A673 (cell line): ENCODE data around the gene TSGA10.

Source experiments
- CTCF ChIP-seq: fragments of 300-800, 200-600 bp; sonication (generic); conservative IDR thresholded peaks from 2 replicates; pipeline ENCODE4 v1.5.1; 2017; ENCODE audit warnings: low read depth, mild to moderate bottlenecking, antibody characterized with exemption, low read length, moderate library complexity, mixed read lengths
- EZH2 ChIP-seq: fragments of 200-600 bp; sonication (generic); IDR thresholded peaks from 2 replicates; pipeline ENCODE4 v1.6.1; 2017; ENCODE audit warnings: borderline replicate concordance, low read depth, mild to moderate bottlenecking, mixed read lengths, antibody characterized with exemption, low read length; ENCODE audit not compliant: poor library complexity, severe bottlenecking

DNA sequence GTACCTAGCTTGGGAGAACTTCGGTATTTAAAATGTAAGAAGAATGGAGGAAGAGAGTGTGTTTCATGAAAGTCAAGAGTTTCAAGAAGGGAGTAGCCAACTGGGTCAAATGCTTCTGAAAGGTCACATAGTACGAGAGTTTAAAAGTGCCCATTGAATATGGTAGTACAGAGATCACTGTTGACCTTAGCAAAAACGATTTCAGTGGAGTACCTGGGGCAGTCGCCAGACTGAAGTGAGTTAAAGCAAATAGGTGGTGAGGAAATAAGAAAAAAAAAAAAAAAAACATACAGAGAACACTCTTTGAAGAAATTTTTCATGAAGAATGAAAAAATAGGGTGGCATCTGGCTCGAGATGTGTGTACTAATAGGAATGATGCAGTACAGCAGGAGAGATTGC lies 11.5 kb upstream of the TSGA10 start:
- TF ChIP-seq CTCF (no peak), EZH2 (no peak)
